GM21447 (cell line): ENCODE data around the gene MMP7.

Experiments
- ATAC-seq: cut with Tn5 transposase; IDR thresholded peaks from one replicate; pipeline ENCODE4 v1.9.1; 2021; ENCODE audit not compliant: unreplicated experiment

Gene MMP7

DNA sequence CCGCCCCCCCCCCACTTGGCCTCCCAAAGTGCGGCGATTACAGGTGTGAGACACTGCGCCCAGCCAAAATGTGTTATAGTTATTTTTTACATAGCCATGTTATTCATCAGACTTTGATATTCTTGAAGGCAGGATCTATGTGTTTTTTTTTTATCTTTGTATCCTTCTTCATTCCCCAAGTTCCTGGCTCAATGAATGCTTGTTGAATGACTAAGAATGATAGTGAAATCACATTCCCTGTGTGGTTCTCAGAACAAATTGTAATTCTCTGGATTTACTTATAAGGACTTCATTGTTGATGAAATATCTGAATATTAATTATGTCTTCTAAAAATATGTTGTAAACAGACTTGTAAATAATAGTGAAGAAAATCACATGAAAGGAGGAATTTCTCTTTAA, 33.5 kb downstream of the MMP7 start:
- ATAC-seq = no peak

DNA sequence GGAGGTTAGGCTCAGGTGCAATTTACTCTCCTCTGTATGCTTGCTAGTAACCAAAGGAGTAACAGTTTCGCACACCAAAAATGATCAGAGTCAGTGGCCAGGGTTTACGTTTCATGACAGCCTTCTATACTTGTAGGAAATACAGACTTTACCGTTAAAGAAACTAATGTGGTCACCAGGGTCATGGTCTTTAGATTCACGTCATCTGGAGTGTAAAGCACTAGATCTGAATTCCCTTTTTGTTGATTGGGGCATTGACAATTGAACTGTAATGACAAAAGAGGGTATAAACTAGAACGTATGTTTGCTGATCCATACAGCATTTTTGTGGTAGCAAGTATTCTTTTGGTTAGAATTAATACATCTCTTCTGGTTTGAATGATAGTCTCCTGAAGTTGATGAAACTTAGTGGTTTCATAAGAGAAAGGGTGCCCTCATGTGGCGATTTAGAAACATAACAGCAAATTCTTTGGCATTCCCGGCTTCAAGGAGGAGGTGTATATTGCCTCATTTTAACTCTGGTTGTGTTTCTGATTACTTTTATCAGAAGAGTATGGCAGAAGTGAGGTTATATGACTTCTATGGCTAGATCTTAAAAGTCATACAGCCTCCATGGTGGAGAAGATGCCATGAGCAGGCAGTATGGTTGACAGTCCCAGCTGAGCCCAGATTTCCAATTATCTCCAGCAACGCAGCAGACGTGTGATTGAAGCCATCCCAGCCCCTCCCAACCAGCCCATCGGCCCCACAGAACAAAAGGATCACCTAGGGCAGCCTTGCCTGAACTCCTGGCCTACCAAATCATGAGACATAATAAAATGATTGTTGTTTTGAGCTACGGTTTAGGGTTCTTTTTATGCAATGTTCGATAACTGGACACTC, 35.1 kb downstream of the MMP7 start:
- ATAC-seq = peak; percentile 90

DNA sequence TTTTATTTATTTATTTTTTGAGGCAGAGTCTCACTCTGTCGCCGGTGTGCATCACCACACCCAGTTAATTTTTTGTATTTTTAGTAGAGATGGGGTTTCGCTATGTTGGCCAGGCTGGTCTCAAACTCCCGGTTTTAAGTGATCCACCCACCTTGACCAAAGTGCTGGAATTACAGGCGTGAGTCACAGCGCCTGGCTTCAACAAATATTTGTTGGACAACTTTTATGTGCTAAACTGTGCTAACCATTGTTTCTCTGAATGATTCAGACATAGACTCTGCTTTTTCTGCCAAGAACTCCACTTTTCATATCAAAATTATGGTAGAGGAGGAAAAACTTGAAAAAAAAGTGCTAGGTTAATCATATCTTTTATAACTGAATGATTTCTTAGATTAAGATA, 36.3 kb downstream of the MMP7 start:
- ATAC-seq = no peak

DNA sequence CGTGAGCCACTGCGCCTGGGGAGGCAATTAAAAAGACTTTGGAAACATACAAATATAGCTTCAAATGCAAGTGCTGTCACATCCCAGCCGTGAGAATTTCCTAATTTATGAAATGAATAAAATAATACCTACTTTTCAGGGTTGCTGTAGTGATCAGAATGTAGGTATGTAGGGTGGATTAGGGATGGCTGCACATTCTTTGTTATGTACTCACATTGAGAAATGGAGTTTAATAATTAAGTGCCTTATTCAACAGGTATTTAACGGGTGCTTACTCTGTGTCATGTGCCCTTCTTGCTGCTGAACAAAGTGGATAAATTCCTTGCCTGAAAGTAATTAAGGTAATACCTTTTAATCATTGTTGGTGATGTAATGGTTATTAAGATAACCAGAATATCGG, 37.0 kb downstream of the MMP7 start:
- ATAC-seq = no peak

DNA sequence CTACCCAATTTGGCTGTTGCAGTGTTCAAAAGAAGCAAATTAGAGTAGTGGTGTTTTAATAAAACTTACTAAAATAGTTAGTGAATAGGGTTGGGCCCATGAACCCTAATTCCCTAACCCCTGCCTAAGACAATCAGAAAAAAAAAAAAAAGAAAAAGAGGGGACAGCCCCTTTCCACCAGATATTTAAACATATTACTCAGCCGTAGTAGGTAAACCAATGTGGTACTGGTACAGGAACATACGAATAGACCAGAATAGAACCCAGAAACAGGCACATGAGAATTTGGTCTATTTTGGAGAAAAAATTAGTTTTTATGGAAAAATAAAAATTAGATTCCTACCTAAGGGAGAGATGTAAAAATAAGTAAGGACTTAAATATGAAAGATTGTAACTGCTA, 38.6 kb downstream of the MMP7 start:
- no peak for ATAC-seq

DNA sequence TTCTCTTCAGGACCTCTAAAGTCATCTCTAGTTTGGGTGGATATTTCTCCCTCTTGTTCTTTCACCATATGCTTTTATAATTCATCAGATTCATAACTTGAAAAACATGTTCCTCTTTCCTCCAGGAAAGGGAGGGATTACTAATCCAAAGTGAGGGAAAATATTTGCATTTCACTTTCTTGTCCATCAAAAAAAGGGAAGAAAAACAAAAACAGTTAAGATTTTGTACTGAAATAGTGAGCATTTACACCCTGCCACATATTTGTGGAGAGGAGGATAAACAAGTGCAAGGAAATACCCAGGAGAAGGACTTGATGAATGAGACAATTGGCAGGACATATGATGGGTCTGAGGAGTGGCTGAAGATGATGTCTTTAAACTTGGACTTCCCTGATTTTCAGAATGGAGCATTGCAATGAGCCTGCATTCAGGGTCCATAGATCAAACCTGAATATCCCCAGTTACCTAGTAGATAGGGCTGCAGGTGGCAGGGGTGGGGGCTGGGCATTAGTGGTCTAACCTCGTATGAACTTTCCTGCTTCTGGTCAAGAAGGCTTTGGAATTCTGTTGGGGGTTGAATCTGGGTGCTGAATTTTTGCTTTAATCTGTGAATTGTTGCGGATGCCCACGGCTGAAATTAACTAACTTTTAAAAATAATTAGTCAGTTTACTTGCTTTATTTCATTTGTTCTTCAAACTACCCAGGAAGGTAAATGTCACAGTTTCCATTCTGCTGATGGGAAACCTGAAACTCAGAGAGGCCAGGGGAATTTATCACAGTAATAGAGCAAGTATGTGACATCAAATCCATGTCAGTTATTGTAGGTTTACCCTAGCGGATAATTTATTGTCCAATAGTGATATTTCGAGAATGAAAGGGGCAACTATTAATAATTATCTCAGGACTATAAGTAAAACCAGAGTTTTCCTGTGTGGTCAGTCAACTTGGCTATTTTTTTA, 41.1 kb downstream of the MMP7 start:
- no peak for ATAC-seq

DNA sequence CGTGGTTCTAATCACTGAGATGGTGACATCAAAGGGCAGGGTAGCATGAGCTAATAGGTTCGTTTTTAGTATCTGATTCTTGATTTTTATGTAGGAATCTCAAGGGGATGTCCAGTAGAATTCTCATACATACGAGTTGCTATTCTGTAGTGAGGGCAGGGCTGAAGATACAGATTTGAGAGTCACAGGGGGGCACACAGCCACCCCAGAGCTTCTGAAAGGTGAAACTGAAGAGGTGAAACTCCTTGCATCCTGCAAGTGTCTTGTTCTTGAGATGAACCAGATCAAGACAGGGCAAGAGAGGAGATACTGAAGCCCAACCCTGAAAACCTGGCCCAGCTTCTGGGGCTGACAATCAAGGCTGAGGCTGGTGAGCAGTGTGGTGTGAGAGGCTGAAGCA, 42.3 kb downstream of the MMP7 start:
- peak; percentile 82 for ATAC-seq

DNA sequence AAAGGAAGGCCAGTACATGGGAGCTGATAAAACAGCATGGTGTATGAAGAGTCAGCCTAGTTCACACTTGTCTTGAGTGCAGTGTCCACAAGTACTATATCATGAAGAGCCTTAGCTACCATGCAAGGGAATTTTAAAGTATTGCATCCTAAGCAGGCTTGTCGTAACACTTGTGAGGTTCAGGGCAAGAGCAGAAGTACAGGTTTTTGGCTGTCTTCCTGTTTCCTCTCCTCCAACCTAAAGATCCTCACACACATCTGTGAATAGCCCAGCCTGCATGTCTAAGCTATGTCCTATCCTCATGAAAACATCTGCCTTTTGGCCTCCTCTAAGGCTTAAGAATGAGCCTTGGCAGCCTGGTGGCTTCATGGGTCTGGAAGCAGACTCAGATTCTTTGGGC, 43.3 kb downstream of the MMP7 start:
- no peak for ATAC-seq

DNA sequence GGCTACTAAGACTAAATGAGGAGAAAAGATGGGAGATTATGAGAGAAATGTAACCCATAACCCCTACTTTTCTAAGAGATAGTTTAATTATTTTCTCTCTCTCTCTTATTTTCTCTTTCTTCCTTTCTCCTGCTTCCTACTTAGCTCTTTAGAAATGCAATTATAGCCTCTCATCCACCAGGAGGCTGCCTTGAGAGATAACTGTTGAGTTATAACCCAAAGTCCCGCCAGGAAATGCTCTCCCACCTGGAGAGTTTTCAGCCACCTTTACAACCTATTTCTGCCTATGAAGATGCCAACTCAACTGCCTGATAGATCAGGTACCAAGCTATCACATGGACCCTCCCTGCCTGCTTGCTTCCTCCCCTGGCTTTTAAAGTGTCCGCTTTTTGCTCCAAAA, 44.0 kb downstream of the MMP7 start:
- ATAC-seq = no peak

DNA sequence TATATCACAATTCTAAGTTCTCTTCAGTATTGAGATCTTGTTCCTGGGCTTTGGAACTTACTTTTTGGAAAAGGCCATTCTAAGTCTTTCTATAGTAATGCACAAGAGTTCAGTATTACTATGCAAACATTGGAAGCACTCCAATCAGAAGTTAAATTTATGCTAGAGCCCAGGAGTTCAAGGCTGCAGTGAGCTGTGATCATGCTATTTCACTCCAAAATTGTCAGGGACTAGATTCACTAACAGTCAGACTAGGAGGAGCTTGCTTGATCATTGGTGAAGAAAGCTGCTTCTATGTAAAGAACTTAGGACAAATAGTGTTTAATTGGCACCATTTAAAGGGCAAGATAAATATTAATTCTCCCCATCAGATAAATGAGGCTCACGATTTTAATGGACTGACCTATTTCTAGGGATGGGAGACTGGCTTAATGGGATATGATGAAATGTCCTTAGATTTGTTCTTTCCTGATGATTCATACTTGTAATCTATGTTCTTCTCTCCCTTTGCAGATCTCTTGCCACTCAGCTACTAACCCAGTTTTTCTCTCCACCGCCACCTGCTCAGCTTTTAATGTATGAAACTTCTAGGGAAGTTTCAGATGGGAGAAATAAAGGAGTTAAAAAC, 45.3 kb downstream of the MMP7 start:
- no peak for ATAC-seq

DNA sequence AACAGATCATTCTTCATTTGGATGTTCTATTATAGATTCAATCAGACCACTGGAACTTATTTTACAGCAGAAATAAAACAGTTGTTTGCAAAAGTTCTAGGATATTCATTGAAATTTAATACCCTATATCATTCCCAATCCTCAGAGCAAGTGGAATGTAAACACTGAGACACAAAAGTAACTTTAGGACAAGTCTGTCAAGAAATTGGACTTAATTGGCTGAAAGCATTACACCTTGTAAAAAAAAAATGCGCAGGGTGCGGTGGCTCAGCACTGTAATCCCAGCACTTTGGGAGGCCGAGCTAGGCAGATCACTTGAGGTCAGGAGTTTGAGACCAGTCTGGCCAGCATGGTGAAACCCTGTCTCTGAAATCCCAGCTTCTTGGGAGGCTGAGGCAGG, 48.1 kb downstream of the MMP7 start:
- ATAC-seq = no peak

DNA sequence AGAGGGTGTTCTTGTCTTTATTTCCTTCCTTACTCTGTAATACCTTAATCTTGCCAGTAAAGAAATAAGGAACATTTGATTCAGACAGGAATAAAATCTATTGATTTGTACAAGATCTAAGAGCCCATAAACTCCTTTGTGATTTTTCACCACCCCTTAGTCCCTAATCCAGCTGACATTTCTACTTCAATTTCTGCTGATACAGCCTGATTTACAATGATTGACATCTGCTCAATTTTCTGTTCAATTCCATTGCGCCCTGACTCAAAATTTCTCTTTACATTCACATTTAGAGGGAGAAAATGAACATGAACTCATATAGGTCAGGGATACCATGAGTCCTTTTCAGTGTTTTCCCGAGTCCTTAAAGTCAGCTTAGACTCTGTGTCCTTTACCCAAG, 50.8 kb downstream of the MMP7 start:
- no peak for ATAC-seq

DNA sequence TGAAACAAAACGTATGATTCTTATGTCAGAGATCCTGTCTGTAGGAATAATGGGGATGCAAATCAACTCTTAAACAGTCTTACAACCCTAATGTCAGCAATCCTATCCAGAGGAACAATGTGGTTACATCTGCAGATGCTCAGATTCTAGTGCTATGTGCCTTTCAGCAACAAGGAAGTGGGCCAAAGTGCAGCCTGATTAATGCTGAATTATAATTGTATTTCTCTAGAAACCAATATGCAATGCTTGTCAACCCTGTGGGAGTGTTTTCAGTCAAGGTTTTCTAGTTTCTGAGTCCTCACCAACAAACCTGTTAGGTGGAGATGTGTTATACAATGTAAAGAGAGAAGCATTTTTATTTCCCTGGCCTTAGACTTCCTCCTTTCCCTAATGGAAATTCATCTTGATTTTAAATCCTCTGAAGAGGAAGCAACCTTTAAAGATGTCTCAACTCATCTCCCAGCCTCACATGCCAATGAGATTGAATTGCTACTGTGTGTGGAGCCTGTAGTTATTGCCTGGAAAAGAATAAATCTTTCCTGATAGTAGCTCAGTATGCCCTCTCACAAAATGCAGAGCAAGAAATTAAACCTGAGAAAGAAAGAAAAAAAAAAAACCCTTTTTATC, 51.8 kb downstream of the MMP7 start:
- no peak for ATAC-seq

DNA sequence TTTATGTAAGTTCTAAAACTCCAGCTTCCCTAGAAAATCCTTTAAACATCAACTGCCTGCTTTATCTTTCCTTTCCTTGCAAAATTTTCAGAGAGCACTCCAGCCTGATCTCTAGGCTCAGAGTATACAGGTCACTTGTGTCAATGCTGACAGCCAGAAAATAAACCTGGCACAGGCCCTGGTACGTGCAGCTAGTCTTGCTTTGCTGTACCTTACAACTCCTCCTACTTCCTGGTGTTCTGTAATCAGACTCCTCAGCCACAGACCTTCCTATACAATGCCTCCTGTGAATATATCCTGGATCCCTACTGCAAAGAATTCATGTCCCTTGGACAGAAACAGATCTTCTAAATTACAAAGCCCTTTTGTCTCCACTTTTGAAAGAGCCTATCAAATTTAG, 53.7 kb downstream of the MMP7 start:
- ATAC-seq = peak; percentile 31

DNA sequence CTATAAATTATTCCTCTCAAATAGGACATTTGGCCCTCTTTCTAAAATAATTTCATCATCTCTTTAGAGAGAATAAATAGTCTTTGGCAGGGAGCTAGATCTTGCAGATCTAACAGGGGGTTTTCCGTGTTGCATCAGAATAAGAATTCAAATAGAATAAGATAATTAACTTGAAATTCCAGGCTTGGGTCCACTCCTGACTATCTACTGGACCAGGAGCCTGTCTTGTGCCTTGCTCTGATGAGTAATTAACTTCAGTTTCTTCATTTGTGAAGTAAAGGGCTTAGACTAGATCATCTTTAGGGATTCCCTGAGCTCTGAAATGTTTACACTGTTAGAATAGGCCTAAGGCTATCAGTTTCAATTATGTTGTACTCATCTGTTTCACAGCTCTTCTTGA, 54.5 kb downstream of the MMP7 start:
- no peak for ATAC-seq

DNA sequence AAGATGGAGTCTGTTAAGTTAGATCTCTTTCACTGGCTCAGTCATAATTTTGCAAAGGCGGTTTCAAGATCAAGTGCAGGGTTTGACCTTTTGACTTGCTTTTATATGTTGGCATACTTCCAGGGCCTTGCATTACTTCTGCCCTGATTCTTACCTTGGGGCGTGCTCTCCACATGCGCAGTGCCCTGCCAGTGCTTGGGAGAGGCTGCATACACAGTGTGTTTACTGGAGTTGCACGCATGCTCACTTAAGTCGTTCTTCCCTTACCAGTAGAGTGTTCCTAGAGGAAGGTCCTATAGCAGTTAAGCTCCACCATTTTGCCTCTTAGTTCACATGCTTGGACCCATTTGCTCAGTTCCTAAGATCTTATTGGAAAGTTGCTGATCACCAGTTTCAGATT, 57.0 kb downstream of the MMP7 start:
- no peak for ATAC-seq

DNA sequence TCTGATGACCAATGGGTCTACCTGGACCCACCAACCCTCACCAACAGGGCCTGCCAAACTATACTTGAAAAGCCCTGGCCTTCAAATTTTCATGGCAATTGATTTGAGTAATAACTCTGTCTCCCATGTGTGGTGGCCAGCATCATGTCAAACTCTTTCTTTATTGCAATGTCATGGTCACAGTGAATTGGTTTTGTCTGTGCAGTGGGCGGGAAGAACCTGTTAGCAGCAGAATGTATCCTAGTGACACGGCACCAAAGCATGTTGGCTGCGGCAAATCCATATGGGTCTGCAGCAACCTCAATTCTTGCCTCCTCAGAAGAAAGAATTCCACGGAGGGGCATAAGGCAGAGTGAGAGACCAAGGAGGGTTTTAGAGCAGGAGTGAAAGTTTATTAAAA, 58.4 kb downstream of the MMP7 start:
- no peak for ATAC-seq

DNA sequence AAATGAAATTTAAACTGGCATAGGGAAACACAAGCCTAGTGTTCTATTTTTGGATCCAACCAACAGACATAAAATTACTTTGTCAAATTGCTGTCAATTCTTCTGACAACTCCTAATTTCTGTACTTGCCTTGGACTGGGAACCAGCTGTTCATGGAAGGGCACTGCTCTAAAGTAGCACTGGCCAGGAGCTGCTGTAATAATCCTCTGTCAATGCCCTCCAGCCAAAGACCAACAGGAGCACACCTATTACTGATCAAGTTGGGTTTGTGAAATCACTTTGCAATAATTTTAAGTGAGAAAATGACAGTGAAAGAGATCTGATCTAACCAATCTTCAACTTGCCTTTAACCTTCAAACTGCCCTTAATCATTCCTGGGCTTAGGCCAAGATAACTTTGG, 59.1 kb downstream of the MMP7 start:
- no peak for ATAC-seq
